ENCODE results near the gene ABCF2. TPM values are rescaled to one million over a fixed set of nuclear protein-coding genes. Genes with fewer than 3 reads are reported as not detected.
A peak's percentile ranks its signal among the peaks of the same experiment; 100 is the strongest.

The ABCF2 gene
- total RNA-seq, 2 experiments from 2014 or later, result 48.1 to 56.2 TPM

GRCh38 chr7:151252961-151253711 is 26.1 kb upstream of the ABCF2 start:
- H3K27me3 Mint-ChIP-seq, result peaks cover 26% of the 10 kb centered on the region
- intact Hi-C loops (cut with micrococcal nuclease), result no loop called here

DNA sequence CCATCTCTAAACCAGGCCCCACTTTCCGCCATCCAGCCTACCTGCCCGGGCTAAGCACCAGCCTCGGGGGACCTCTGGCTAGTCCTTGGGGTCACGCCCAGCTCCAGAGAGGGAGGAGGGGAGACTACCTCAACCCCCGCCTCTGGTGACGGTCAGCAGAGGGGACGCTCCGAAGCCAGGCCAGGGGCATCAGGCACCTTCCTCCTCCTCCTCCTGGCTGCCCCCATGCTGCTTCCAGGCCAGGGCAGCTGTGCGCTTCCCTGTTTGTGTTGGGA is 25.5 kb upstream of the ABCF2 start:
- intact Hi-C loops (cut with micrococcal nuclease), result no loop called here
- peaks cover 31% of the 10 kb centered on the region for H3K27me3 Mint-ChIP-seq
- H3K27ac Mint-ChIP-seq, result no peak overlapping the region
- no peak for ATAC-seq
- H3K9me3 Mint-ChIP-seq, result no peaks in the 10 kb centered on the region
- TF ChIP-seq, protein P1, sequence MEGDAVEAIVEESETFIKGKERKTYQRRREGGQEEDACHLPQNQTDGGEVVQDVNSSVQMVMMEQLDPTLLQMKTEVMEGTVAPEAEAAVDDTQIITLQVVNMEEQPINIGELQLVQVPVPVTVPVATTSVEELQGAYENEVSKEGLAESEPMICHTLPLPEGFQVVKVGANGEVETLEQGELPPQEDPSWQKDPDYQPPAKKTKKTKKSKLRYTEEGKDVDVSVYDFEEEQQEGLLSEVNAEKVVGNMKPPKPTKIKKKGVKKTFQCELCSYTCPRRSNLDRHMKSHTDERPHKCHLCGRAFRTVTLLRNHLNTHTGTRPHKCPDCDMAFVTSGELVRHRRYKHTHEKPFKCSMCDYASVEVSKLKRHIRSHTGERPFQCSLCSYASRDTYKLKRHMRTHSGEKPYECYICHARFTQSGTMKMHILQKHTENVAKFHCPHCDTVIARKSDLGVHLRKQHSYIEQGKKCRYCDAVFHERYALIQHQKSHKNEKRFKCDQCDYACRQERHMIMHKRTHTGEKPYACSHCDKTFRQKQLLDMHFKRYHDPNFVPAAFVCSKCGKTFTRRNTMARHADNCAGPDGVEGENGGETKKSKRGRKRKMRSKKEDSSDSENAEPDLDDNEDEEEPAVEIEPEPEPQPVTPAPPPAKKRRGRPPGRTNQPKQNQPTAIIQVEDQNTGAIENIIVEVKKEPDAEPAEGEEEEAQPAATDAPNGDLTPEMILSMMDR (IDR thresholded peaks at IDR 0.05), result no peak
- no peaks in the 10 kb centered on the region for H3K36me3 Mint-ChIP-seq (ENCODE audit: low read depth)
- DNase-seq, result no peak
- CTCF ChIA-PET, result interaction anchor here (1.2 to 2.1 kb wide), 5 partner anchors 8 to 85 kb away, joined by 3 to 8 read pairs (median 4); partner anchors contain the start of gene GBX1
- H3K4me1 Mint-ChIP-seq (ENCODE audit: low read depth), result peaks cover 23% of the 10 kb centered on the region
- POLR2A ChIA-PET, result interaction anchor here (0.9 kb wide), 1 partner anchor 20 kb away, joined by 3 read pairs; the partner anchor contains the start of gene CHPF2
- H3K4me3 Mint-ChIP-seq, result no peak overlapping the region

More at GRCh38 chr7:151252961-151253711, 26.1 kb upstream of the ABCF2 start:
- DNase-seq (no peak), ATAC-seq (no peak)
- H3K4me1 Mint-ChIP-seq (ENCODE audit: low read depth), result peaks cover 18% of the 10 kb centered on the region
- CTCF ChIA-PET, result interaction anchor here (1.2 to 2.1 kb wide), 3 partner anchors 9 to 85 kb away, joined by 3 to 8 read pairs (median 4); partner anchors contain the start of gene GBX1
- H3K4me3 Mint-ChIP-seq, result no peak overlapping the region
- no peaks in the 10 kb centered on the region for H3K9me3 Mint-ChIP-seq
- POLR2A ChIA-PET, result no interaction called here
- TF ChIP-seq, protein P1 (IDR thresholded peaks at IDR 0.05), result no peak
- H3K27ac Mint-ChIP-seq, result no peak overlapping the region
- H3K36me3 Mint-ChIP-seq (ENCODE audit: low read depth), result no peaks in the 10 kb centered on the region

- Mint-ChIP-seq H3K9me3 (no peaks in the 10 kb centered on the region), H3K27me3 (peaks cover 34% of the 10 kb centered on the region), H3K4me3 (peak overlapping the region; percentile 44), H3K4me1 (ENCODE audit: low read depth) (peaks cover 23% of the 10 kb centered on the region), H3K36me3 (ENCODE audit: low read depth) (no peaks in the 10 kb centered on the region), H3K27ac (no peak overlapping the region)
- ChIA-PET POLR2A (interaction anchor here (0.6 to 1.3 kb wide), 5 partner anchors 16 to 493 kb away, joined by 3 read pairs; partner anchors contain the start of gene CHPF2), CTCF (interaction anchor here (1.1 to 2.1 kb wide), 7 partner anchors 8 to 84 kb away, joined by 3 to 8 read pairs (median 4); partner anchors contain the start of gene GBX1)
- intact Hi-C loops (cut with micrococcal nuclease), result no loop called here
- DNase-seq (no peak), ATAC-seq (peak; percentile 14)
- TF ChIP-seq, protein P1 (IDR thresholded peaks at IDR 0.05), result no peak
Measured at GRCh38 chr7:151251689-151252560, 24.9 kb upstream of the ABCF2 start.

- Mint-ChIP-seq H3K4me1 (ENCODE audit: low read depth) (peaks cover 23% of the 10 kb centered on the region), H3K27ac (no peak overlapping the region), H3K4me3 (peak overlapping the region; percentile 64), H3K9me3 (no peaks in the 10 kb centered on the region), H3K36me3 (ENCODE audit: low read depth) (no peaks in the 10 kb centered on the region), H3K27me3 (peaks cover 39% of the 10 kb centered on the region)
- ChIA-PET POLR2A (interaction anchor here (0.6 to 1.6 kb wide), 8 partner anchors 9 to 492 kb away, joined by 3 to 7 read pairs (median 3); partner anchors contain the start of genes ABCF2 and CHPF2), CTCF (interaction anchor here (1.1 to 1.4 kb wide), 4 partner anchors 9 to 60 kb away, joined by 3 to 5 read pairs (median 4); no protein-coding TSS in a partner anchor)
- TF ChIP-seq, protein P1 (IDR thresholded peaks at IDR 0.05), result no peak
- intact Hi-C loops (cut with micrococcal nuclease), result no loop called here
- ATAC-seq (peak; percentile 64), DNase-seq (peak; percentile 67)
Measured at GRCh38 chr7:151251328-151251688, 24.3 kb upstream of the ABCF2 start.
